Neural cell (in vitro differentiated cells): ENCODE results near the gene STK32B. TPM values are rescaled to one million over a fixed set of nuclear protein-coding genes. Genes with fewer than 3 reads are reported as not detected.

Experiments used
- H2AFZ ChIP-seq: fragments of 200-600, 300-800 bp; sonication (generic), shearing (Covaris generic); 2 replicates; pipeline ENCODE4 v1.6.0; 2014; ENCODE audit warnings: low read depth, mild to moderate bottlenecking, antibody characterized with exemption, low read length, moderate library complexity
- H3F3A ChIP-seq: fragments of 200-600 bp; shearing (Covaris generic); 2 replicates; pipeline ENCODE4 v1.6.1; 2016; ENCODE audit warnings: mild to moderate bottlenecking, moderate library complexity, mixed read lengths, antibody characterized with exemption, low read length; ENCODE audit not compliant: insufficient read depth, poor library complexity, severe bottlenecking
- H3K27ac ChIP-seq: fragments of 200-600, 300-800 bp; sonication (generic), shearing (Covaris generic); 2 replicates; pipeline ENCODE4 v1.5.1; 2014; ENCODE audit warnings: mild to moderate bottlenecking, low read length, moderate library complexity
- H3K27me3 ChIP-seq: fragments of 300-800, 200-600 bp; sonication (generic), shearing (Covaris generic); 2 replicates; pipeline ENCODE4 v1.6.0; 2014; ENCODE audit warnings: mild to moderate bottlenecking, low read depth, low read length, moderate library complexity; ENCODE audit not compliant: insufficient read depth
- H3K36me3 ChIP-seq: fragments of 300-800, 200-600 bp; sonication (generic), shearing (Covaris generic); 2 replicates; pipeline ENCODE4 v1.5.1; 2014; ENCODE audit warnings: mild to moderate bottlenecking, antibody characterized with exemption, low read length, moderate library complexity; ENCODE audit not compliant: insufficient read depth
- H3K4me2 ChIP-seq: fragments of 300-800, 200-600 bp; sonication (generic), shearing (Covaris generic); 2 replicates; pipeline ENCODE4 v1.6.0; 2014; ENCODE audit warnings: mild to moderate bottlenecking, low read length
- H3K4me3 ChIP-seq: fragments of 300-800, 200-600 bp; sonication (generic), shearing (Covaris generic); 2 replicates; pipeline ENCODE4 v1.5.1; 2014; ENCODE audit warnings: mild to moderate bottlenecking, low read length, moderate library complexity
- H3K79me2 ChIP-seq: fragments of 200-600 bp; shearing (Covaris generic); replicated peaks from 2 replicates; pipeline ENCODE4 v1.6.0; 2014; ENCODE audit warnings: mild to moderate bottlenecking, low read length, moderate library complexity; ENCODE audit not compliant: insufficient read depth
- H3K9ac ChIP-seq: fragments of 300-800, 200-600 bp; sonication (generic), shearing (Covaris generic); 2 replicates; pipeline ENCODE4 v1.6.1; 2016; ENCODE audit warnings: mild to moderate bottlenecking, low read length, mixed read lengths
- H3K9me2 ChIP-seq: fragments of 200-600 bp; shearing (Covaris generic); 2 replicates; pipeline ENCODE4 v1.6.1; 2016; ENCODE audit warnings: mild to moderate bottlenecking, low read length, mixed read lengths; ENCODE audit not compliant: insufficient read depth
- H3K9me3 ChIP-seq: fragments of 200-600, 300-800 bp; sonication (generic), shearing (Covaris generic); 2 replicates; pipeline ENCODE4 v1.6.1; 2016; ENCODE audit warnings: mild to moderate bottlenecking, mixed run types, low read length, moderate library complexity, mixed read lengths
- H4K20me1 ChIP-seq: fragments of 200-600 bp; shearing (Covaris generic); 2 replicates; pipeline ENCODE4 v1.6.1; 2016; ENCODE audit warnings: mild to moderate bottlenecking, mixed run types; ENCODE audit not compliant: insufficient read depth
- EP300 ChIP-seq: fragments of 450-650 bp; conservative IDR thresholded peaks from 2 replicates; pipeline ENCODE4 v1.6.1; 2014; ENCODE audit warnings: antibody characterized with exemption, mild to moderate bottlenecking, moderate library complexity; ENCODE audit not compliant: poor library complexity, severe bottlenecking
- EZH2 ChIP-seq: fragments of 200-600, 300-800 bp; shearing (Covaris generic), sonication (generic); IDR thresholded peaks from 2 replicates; pipeline ENCODE4 v1.6.1; 2014; ENCODE audit warnings: antibody characterized with exemption, low read length, borderline replicate concordance, mild to moderate bottlenecking; ENCODE audit not compliant: insufficient read depth, poor library complexity, severe bottlenecking
- MXI1 ChIP-seq: fragments of 450-650 bp; conservative IDR thresholded peaks from 2 replicates; pipeline ENCODE4 v1.6.1; 2014; ENCODE audit warnings: antibody characterized with exemption, mild to moderate bottlenecking; ENCODE audit not compliant: poor library complexity, severe bottlenecking
- POLR2AphosphoS5 ChIP-seq: IDR thresholded peaks from 2 replicates; pipeline ENCODE4 v1.6.1; 2012
- RAD21 ChIP-seq: fragments of 450-650 bp; conservative IDR thresholded peaks from 2 replicates; pipeline ENCODE4 v1.6.1; 2014; ENCODE audit warnings: antibody characterized with exemption, mild to moderate bottlenecking, moderate library complexity
- TAF1 ChIP-seq: IDR thresholded peaks from 2 replicates; pipeline ENCODE4 v1.6.1; 2012; ENCODE audit warnings: low read depth
- polyA plus RNA-seq: library from polyadenylated mRNA; depleted of rRNA; stranded (reverse); fragments of >200 nt; gene quantifications from 2 replicates; pipeline ENCODE4 v1.2.3, GENCODE V29; 2014
- TF ChIP-seq, protein P1 (sequence below): IDR thresholded peaks from 2 replicates; pipeline ENCODE4 v1.6.1; 2012; ENCODE audit warnings: borderline replicate concordance
- TF ChIP-seq, protein P2 (sequence below): fragments of 450-650 bp; IDR thresholded peaks from 2 replicates; pipeline ENCODE4 v1.5.1; 2014; ENCODE audit warnings: antibody characterized with exemption, mild to moderate bottlenecking, moderate library complexity; ENCODE audit not compliant: poor library complexity, severe bottlenecking

Gene STK32B
- polyA plus RNA-seq, 1 donor from 2014 or later, result 42.8 TPM

DNA sequence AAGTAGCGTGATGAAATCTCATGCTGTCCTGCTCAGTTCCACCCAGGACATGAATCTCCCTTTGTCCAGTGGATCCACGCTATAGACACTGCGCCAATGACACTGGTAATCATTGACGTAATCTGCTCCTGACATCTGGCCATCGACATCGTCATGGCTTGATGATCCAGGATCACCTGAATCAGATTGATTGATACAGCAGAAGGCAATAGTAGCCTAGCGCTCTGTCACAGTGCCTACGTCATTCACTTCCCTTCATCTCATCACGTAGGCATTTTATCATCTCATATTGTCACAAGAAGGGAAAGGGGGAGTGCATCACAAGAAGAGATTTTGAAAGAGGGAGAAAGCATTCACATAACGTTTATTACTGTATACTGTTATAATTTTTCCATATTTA, 68.8 kb downstream of the STK32B start:
- no peak overlapping the region for H3K27ac ChIP-seq
- no peaks in the 10 kb centered on the region for H3K27me3 ChIP-seq
- no peak overlapping the region for H3K4me2 ChIP-seq
- H2AFZ ChIP-seq, result no peak overlapping the region
- no peaks in the 10 kb centered on the region for H3K79me2 ChIP-seq
- H3K36me3 ChIP-seq, result no peaks in the 10 kb centered on the region
- no peaks in the 10 kb centered on the region for H4K20me1 ChIP-seq
- TF ChIP-seq EP300 (no peak), RAD21 (no peak)
- TF ChIP-seq, protein P1, sequence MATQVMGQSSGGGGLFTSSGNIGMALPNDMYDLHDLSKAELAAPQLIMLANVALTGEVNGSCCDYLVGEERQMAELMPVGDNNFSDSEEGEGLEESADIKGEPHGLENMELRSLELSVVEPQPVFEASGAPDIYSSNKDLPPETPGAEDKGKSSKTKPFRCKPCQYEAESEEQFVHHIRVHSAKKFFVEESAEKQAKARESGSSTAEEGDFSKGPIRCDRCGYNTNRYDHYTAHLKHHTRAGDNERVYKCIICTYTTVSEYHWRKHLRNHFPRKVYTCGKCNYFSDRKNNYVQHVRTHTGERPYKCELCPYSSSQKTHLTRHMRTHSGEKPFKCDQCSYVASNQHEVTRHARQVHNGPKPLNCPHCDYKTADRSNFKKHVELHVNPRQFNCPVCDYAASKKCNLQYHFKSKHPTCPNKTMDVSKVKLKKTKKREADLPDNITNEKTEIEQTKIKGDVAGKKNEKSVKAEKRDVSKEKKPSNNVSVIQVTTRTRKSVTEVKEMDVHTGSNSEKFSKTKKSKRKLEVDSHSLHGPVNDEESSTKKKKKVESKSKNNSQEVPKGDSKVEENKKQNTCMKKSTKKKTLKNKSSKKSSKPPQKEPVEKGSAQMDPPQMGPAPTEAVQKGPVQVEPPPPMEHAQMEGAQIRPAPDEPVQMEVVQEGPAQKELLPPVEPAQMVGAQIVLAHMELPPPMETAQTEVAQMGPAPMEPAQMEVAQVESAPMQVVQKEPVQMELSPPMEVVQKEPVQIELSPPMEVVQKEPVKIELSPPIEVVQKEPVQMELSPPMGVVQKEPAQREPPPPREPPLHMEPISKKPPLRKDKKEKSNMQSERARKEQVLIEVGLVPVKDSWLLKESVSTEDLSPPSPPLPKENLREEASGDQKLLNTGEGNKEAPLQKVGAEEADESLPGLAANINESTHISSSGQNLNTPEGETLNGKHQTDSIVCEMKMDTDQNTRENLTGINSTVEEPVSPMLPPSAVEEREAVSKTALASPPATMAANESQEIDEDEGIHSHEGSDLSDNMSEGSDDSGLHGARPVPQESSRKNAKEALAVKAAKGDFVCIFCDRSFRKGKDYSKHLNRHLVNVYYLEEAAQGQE, result no peak
- H3K9ac ChIP-seq, result no peak overlapping the region
- H3F3A ChIP-seq, result no peaks in the 10 kb centered on the region
- H3K4me3 ChIP-seq, result no peak overlapping the region
- no peaks in the 10 kb centered on the region for H3K9me2 ChIP-seq
- no peaks in the 10 kb centered on the region for H3K9me3 ChIP-seq

DNA sequence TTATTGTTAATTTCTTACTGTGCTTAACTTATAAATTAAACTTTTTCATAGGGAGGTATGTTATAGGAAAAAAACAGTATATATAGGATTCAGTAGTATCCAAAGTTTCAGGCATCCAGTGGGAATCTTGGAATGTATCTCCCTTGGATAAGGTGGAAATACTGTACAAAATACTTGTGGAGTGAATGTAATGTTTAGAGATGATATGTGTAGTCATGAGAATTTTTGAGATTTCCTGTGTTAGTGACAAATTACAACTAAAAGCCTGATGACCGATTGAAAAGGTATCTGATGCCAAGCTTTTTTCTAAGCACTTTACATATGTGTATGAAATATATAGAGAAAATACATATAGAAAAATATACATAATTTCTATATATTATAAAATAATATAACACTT, 69.2 kb downstream of the STK32B start:
- H4K20me1 ChIP-seq, result no peaks in the 10 kb centered on the region
- H3K27me3 ChIP-seq, result no peaks in the 10 kb centered on the region
- no peaks in the 10 kb centered on the region for H3F3A ChIP-seq
- no peak overlapping the region for H3K27ac ChIP-seq
- no peaks in the 10 kb centered on the region for H3K36me3 ChIP-seq
- TF ChIP-seq TAF1, result no peak
- no peak for TF ChIP-seq MXI1
- TF ChIP-seq, protein P1, result no peak
- no peak for TF ChIP-seq POLR2AphosphoS5
- no peak for TF ChIP-seq EP300
- no peak for TF ChIP-seq EZH2
- TF ChIP-seq, protein P2, sequence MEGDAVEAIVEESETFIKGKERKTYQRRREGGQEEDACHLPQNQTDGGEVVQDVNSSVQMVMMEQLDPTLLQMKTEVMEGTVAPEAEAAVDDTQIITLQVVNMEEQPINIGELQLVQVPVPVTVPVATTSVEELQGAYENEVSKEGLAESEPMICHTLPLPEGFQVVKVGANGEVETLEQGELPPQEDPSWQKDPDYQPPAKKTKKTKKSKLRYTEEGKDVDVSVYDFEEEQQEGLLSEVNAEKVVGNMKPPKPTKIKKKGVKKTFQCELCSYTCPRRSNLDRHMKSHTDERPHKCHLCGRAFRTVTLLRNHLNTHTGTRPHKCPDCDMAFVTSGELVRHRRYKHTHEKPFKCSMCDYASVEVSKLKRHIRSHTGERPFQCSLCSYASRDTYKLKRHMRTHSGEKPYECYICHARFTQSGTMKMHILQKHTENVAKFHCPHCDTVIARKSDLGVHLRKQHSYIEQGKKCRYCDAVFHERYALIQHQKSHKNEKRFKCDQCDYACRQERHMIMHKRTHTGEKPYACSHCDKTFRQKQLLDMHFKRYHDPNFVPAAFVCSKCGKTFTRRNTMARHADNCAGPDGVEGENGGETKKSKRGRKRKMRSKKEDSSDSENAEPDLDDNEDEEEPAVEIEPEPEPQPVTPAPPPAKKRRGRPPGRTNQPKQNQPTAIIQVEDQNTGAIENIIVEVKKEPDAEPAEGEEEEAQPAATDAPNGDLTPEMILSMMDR, result no peak
- no peak overlapping the region for H3K4me3 ChIP-seq
- H3K4me2 ChIP-seq, result no peak overlapping the region
- H3K9ac ChIP-seq, result no peak overlapping the region
- H3K9me3 ChIP-seq, result no peaks in the 10 kb centered on the region
- no peaks in the 10 kb centered on the region for H3K9me2 ChIP-seq
- H2AFZ ChIP-seq, result no peak overlapping the region
- no peaks in the 10 kb centered on the region for H3K79me2 ChIP-seq
